Peyer's patch (tissue), 4 donors: Measurements from ENCODE around the gene EPHB1. TPM values are rescaled to one million over a fixed set of nuclear protein-coding genes. Genes with fewer than 3 reads are reported as not detected.

Experiments used
- DNase-seq, 3 donors: peaks; one replicate each; pipeline ENCODE4 v3.0.0-alpha.2; 2017 to 2019
- H3K27ac ChIP-seq, 4 donors: fragments of 200-600 bp; sonication (generic); one replicate each; pipeline ENCODE4 v1.5.1; 2016 to 2019
- H3K27me3 ChIP-seq, 2 donors: fragments of 200-600 bp; sonication (generic); one replicate each; pipeline ENCODE4 v1.5.1; 2019
- H3K36me3 ChIP-seq, 3 donors: fragments of 200-600 bp; sonication (generic); one replicate each; pipeline ENCODE4 v1.5.1; 2016 to 2019
- H3K4me1 ChIP-seq, 4 donors: fragments of 200-600 bp; sonication (generic); one replicate each; pipeline ENCODE4 v1.5.1; 2016 to 2019
- H3K4me3 ChIP-seq, 4 donors: fragments of 200-600 bp; sonication (generic); 1 replicate in 3 of 4; 2 replicates in 1 of 4; pipeline ENCODE4 v1.5.1; 2016 to 2019; ENCODE audit warnings: mild to moderate bottlenecking in 1 of 4
- H3K9me3 ChIP-seq, 4 donors: fragments of 200-600 bp; sonication (generic); one replicate each; pipeline ENCODE4 v1.5.1; 2016 to 2019; ENCODE audit warnings: mild to moderate bottlenecking in 1 of 4
- POLR2A ChIP-seq, 2 donors: fragments of 450-650 bp; IDR thresholded peaks; one replicate each; pipeline ENCODE4 v1.5.1; 2017; ENCODE audit warnings: antibody characterized with exemption in 2 of 2, mild to moderate bottlenecking in 2 of 2, moderate library complexity in 2 of 2
- total RNA-seq, 4 donors: library from RNA; depleted of rRNA; stranded (reverse); fragments of >200 nt; gene quantifications; one replicate each; pipeline ENCODE4 v1.1.0, GENCODE V29; 2016
- TF ChIP-seq, protein P1 (sequence below), 6 experiments: fragments of 450-650 bp in 4 of 6; fragments of 200-600 bp in 2 of 6; sonication (generic) in 1 of 6; IDR thresholded peaks; one replicate each; pipeline ENCODE4 v1.5.1; 2017 to 2019; ENCODE audit warnings: antibody characterized with exemption in 6 of 6, mild to moderate bottlenecking in 3 of 6, moderate library complexity in 1 of 6

The EPHB1 gene
- total RNA-seq, 4 donors from 2014 or later = 0.18 to 3.2 (median 0.68) TPM

DNA sequence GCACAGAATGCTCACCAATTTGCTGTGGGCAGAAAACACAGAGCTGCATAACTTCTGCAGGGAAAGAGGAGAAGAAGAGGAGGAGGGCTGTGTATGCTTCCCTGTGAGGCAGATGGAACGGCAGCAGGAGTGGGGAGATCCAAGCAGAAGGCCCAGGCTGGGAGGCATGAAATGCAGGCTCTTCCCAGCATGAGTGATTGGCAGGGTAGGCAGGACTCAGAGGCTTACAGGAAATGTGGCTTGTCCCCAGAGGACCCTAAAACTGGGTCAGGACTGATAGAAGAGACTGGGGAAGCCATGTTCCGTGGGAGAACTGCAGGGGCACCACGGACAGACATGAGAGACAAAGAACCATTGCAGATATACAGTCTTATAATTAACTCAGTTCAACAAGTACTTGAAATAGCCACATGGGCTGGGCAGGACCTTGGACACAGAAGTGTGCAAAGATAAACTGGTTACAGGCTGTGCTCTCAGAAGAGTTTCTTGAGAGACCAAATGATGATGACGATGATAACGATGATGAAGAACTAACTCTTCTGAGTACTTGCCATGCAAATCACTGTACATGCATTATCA, 286.9 kb downstream of the EPHB1 start:
- Histone ChIP-seq H3K9me3 (no peaks in the 10 kb centered on the region), H3K36me3 (no peaks in the 10 kb centered on the region), H3K27me3 (no peaks in the 10 kb centered on the region), H3K4me3 (no peak overlapping the region), H3K27ac (no peak overlapping the region), H3K4me1 (no peaks in the 10 kb centered on the region)
- no peak for DNase-seq
- TF ChIP-seq POLR2A (IDR thresholded peaks at IDR 0.05) = no peak
- TF ChIP-seq, protein P1, sequence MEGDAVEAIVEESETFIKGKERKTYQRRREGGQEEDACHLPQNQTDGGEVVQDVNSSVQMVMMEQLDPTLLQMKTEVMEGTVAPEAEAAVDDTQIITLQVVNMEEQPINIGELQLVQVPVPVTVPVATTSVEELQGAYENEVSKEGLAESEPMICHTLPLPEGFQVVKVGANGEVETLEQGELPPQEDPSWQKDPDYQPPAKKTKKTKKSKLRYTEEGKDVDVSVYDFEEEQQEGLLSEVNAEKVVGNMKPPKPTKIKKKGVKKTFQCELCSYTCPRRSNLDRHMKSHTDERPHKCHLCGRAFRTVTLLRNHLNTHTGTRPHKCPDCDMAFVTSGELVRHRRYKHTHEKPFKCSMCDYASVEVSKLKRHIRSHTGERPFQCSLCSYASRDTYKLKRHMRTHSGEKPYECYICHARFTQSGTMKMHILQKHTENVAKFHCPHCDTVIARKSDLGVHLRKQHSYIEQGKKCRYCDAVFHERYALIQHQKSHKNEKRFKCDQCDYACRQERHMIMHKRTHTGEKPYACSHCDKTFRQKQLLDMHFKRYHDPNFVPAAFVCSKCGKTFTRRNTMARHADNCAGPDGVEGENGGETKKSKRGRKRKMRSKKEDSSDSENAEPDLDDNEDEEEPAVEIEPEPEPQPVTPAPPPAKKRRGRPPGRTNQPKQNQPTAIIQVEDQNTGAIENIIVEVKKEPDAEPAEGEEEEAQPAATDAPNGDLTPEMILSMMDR (IDR thresholded peaks at IDR 0.05) = no peak

DNA sequence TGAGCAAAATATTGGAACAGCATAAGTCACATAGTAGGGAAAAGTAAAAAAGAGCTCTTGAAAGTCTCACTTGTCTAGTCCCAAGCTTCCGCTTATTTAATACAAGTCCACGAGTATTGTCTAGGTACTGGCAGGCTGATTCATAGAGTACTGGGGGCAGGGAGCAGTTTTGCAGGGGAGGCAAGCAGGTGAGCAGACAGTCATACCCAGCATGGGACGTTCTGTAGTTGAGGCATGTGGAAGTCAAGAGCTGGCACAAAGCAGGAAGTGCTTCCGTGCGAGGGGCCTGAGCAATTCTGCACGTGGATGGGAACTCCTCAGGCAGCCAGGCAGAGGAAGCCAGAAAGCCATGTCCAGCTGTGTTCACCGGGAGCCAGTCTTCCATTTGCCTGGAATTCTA, 287.6 kb downstream of the EPHB1 start:
- no peak for DNase-seq
- Histone ChIP-seq H3K4me1 (no peaks in the 10 kb centered on the region), H3K36me3 (no peaks in the 10 kb centered on the region), H3K9me3 (no peaks in the 10 kb centered on the region), H3K27me3 (no peaks in the 10 kb centered on the region), H3K4me3 (no peak overlapping the region), H3K27ac (no peak overlapping the region)
- TF ChIP-seq, protein P1 (IDR thresholded peaks at IDR 0.05) = no peak

DNA sequence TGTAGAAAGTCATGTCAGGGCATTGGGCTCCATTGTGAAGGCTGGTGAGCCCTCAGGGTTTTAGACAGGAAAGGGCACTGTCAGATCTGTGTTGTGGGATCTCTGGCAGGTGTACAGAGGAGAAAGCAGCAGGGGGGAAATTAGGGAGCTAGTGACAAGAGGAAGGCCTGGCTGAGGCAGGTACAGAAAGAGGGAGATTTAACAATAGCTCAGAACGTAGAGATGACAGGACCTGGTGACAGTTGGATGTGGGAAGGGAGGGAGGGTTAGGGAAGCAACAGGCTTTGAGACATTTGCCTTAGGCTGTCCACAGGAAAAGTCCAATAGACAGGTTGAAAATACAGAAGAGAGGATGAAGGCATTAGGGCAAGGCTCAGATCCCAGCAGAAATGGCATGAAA, 288.1 kb downstream of the EPHB1 start:
- Histone ChIP-seq H3K27ac (no peak overlapping the region), H3K4me1 (no peaks in the 10 kb centered on the region), H3K9me3 (no peaks in the 10 kb centered on the region), H3K27me3 (no peaks in the 10 kb centered on the region), H3K36me3 (no peaks in the 10 kb centered on the region), H3K4me3 (no peak overlapping the region)
- TF ChIP-seq, protein P1 (IDR thresholded peaks at IDR 0.05) = no peak
- no peak for TF ChIP-seq POLR2A (IDR thresholded peaks at IDR 0.05)
- no peak for DNase-seq

DNA sequence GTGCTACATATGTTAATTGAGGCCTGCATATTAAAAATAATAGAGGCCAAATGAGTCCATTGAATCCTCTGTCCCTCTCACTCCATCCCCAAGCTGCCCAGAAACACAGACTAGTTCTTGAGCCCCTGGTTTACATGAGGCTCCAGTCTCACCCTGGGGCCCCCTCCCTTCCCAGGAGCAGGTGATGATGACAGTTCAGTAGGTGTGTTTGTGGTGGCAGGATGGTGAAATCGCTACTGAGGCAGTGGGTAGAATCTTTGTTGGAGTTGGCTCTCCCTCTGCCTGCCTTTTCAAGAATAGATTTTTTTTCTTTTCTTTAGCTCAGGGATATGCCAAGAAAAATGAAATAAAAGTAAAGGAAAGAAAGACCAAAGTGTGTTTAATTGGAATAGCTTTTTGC, 288.7 kb downstream of the EPHB1 start:
- Histone ChIP-seq H3K4me3 (no peak overlapping the region), H3K4me1 (no peaks in the 10 kb centered on the region), H3K9me3 (no peaks in the 10 kb centered on the region), H3K27ac (no peak overlapping the region), H3K27me3 (no peaks in the 10 kb centered on the region), H3K36me3 (no peaks in the 10 kb centered on the region)
- TF ChIP-seq POLR2A (IDR thresholded peaks at IDR 0.05) = no peak
- TF ChIP-seq, protein P1 (IDR thresholded peaks at IDR 0.05) = no peak
- no peak for DNase-seq

DNA sequence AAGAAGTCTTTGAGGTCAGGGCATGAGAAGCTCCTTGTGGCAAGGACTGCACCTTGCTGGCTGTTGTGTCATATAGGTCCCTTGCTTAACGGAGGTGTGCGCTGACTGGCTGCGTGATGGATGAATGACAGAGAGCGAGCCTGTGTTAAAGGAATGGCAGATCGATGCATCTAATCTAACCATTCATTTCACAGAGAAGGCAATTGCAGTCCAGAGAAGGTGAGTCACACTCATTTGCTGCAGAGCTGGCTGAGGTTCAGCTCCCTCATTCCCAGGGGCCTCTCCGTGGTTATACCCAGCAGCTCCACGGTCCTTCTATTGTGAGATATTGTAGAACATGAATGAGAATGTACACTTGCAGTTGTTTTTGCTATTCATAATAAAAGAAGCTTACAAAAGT, 289.3 kb downstream of the EPHB1 start:
- TF ChIP-seq POLR2A (IDR thresholded peaks at IDR 0.05) = no peak
- TF ChIP-seq, protein P1 (IDR thresholded peaks at IDR 0.05) = no peak
- Histone ChIP-seq H3K36me3 (no peaks in the 10 kb centered on the region), H3K27ac (no peak overlapping the region), H3K4me3 (no peak overlapping the region), H3K9me3 (no peaks in the 10 kb centered on the region), H3K27me3 (no peaks in the 10 kb centered on the region), H3K4me1 (no peaks in the 10 kb centered on the region)
- no peak for DNase-seq

DNA sequence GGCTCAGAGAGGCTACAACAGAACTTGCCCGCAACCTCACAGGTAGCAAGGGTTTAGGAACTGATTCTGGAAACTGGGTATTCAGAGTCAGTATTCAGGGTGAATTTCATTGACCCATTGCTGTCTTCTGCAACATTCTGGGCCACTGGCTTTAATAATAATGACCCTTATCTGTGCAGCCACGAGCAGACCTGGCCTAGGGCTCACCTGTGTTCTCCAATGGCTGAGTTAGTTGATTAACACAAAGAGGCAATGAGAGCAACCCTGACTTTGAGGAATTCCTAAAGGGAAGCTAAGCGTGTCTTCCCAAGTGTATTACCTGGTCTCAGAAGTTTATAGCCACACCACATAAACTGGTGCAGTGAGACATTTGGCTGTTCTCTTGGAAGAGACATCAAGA, 289.9 kb downstream of the EPHB1 start:
- DNase-seq = no peak
- no peaks in the 10 kb centered on the region for H3K9me3 ChIP-seq
- no peak overlapping the region for H3K27ac ChIP-seq
- TF ChIP-seq, protein P1 (IDR thresholded peaks at IDR 0.05) = no peak
- TF ChIP-seq POLR2A (IDR thresholded peaks at IDR 0.05) = no peak
- no peaks in the 10 kb centered on the region for H3K36me3 ChIP-seq
- no peaks in the 10 kb centered on the region for H3K4me1 ChIP-seq
- no peak overlapping the region for H3K4me3 ChIP-seq
- H3K27me3 ChIP-seq = no peaks in the 10 kb centered on the region
